HepG2 (cell line): ENCODE data around the gene DDX24. TPM values are rescaled to one million over a fixed set of nuclear protein-coding genes. Genes with fewer than 3 reads are reported as not detected.

Experiments used
- ARID5B ChIP-seq: IDR thresholded peaks from 2 replicates; pipeline ENCODE4 v1.4.0; 2020; ENCODE audit warnings: mild to moderate bottlenecking, missing genetic modification reagents
- GATA4 ChIP-seq: sonication (generic); IDR thresholded peaks from 2 replicates; pipeline ENCODE4 v1.6.1; 2016; ENCODE audit warnings: antibody characterized with exemption, low read depth, borderline replicate concordance
- GFI1 ChIP-seq: sonication (generic); formaldehyde crosslinking; IDR thresholded peaks from 2 replicates; pipeline ENCODE4 v1.5.0; 2020; ENCODE audit warnings: missing genetic modification reagents, mild to moderate bottlenecking, borderline replicate concordance
- PITX1 ChIP-seq: sonication (generic); formaldehyde crosslinking; IDR thresholded peaks from 2 replicates; pipeline ENCODE4 v1.5.1; 2020; ENCODE audit warnings: mild to moderate bottlenecking, missing genetic modification reagents
- SIN3B ChIP-seq: fragments of 150-350 bp; IDR thresholded peaks from 2 replicates; pipeline ENCODE4 v1.6.1; 2014; ENCODE audit warnings: low read length
- TARDBP ChIP-seq: sonication (generic); formaldehyde crosslinking; IDR thresholded peaks from 2 replicates; pipeline ENCODE4 v1.8.0; 2022; ENCODE audit warnings: mild to moderate bottlenecking, missing genetic modification reagents
- TERF1 ChIP-seq: sonication (generic); formaldehyde crosslinking; IDR thresholded peaks from 2 replicates; pipeline ENCODE4 v1.8.0; 2022; ENCODE audit warnings: mild to moderate bottlenecking, missing genetic modification reagents, moderate library complexity
- ZNF616 ChIP-seq: sonication (generic); formaldehyde crosslinking; IDR thresholded peaks from 2 replicates; pipeline ENCODE4 v1.5.0; 2020; ENCODE audit warnings: low read depth, mild to moderate bottlenecking, missing genetic modification reagents
- polyA plus RNA-seq, 8 experiments: library from polyadenylated mRNA; depleted of rRNA in 3 of 8; stranded (reverse) in 7 of 8; unstranded in 1 of 8; fragments of >200 nt; fragmentation: Illumina TruSeq in 4 of 8; extraction: Trizol in 4 of 8; gene quantifications; 2 replicates each; pipeline versions ENCODE4 v1.2.1 to v1.2.3, GENCODE V29; 2011 to 2016; ENCODE audit warnings: low read depth in 4 of 8, missing spikeins in 1 of 8, mixed read lengths in 1 of 8; ENCODE audit not compliant: insufficient read depth in 1 of 8
- total RNA-seq, 5 experiments: library from RNA; depleted of rRNA; stranded (reverse); fragments of >200 nt; fragmentation: Illumina TruSeq; extraction: Trizol; gene quantifications; 2 replicates each; pipeline ENCODE4 v1.2.3, GENCODE V29; 2016; ENCODE audit warnings: low read depth in 1 of 5
- TF ChIP-seq, protein P1 (sequence below): IDR thresholded peaks from 2 replicates; pipeline ENCODE4 v1.6.1; 2016; ENCODE audit warnings: low read depth, missing genetic modification reagents, missing compliant biosample characterization
- TF ChIP-seq, protein P2 (sequence below): sonication (generic); formaldehyde crosslinking; IDR thresholded peaks from 2 replicates; pipeline ENCODE4 v1.5.0; 2020; ENCODE audit warnings: mild to moderate bottlenecking, missing genetic modification reagents, borderline replicate concordance

Gene DDX24
- total and polyA plus RNA-seq, 2 of the 13 experiments (the other 11 are each of a cell fraction or from before 2014, with no cell fraction given) = 67.3 to 149 TPM

- TF ChIP-seq, protein P1, sequence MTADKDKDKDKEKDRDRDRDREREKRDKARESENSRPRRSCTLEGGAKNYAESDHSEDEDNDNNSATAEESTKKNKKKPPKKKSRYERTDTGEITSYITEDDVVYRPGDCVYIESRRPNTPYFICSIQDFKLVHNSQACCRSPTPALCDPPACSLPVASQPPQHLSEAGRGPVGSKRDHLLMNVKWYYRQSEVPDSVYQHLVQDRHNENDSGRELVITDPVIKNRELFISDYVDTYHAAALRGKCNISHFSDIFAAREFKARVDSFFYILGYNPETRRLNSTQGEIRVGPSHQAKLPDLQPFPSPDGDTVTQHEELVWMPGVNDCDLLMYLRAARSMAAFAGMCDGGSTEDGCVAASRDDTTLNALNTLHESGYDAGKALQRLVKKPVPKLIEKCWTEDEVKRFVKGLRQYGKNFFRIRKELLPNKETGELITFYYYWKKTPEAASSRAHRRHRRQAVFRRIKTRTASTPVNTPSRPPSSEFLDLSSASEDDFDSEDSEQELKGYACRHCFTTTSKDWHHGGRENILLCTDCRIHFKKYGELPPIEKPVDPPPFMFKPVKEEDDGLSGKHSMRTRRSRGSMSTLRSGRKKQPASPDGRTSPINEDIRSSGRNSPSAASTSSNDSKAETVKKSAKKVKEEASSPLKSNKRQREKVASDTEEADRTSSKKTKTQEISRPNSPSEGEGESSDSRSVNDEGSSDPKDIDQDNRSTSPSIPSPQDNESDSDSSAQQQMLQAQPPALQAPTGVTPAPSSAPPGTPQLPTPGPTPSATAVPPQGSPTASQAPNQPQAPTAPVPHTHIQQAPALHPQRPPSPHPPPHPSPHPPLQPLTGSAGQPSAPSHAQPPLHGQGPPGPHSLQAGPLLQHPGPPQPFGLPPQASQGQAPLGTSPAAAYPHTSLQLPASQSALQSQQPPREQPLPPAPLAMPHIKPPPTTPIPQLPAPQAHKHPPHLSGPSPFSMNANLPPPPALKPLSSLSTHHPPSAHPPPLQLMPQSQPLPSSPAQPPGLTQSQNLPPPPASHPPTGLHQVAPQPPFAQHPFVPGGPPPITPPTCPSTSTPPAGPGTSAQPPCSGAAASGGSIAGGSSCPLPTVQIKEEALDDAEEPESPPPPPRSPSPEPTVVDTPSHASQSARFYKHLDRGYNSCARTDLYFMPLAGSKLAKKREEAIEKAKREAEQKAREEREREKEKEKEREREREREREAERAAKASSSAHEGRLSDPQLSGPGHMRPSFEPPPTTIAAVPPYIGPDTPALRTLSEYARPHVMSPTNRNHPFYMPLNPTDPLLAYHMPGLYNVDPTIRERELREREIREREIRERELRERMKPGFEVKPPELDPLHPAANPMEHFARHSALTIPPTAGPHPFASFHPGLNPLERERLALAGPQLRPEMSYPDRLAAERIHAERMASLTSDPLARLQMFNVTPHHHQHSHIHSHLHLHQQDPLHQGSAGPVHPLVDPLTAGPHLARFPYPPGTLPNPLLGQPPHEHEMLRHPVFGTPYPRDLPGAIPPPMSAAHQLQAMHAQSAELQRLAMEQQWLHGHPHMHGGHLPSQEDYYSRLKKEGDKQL (CRISPR knock-in tag) = no peak
- TF ChIP-seq SIN3B (no peak), TERF1 (no peak), GATA4 (no peak), TARDBP (CRISPR knock-in tag) (0 out of 2 replicates have a peak, but pooled peaks have one; percentile 37), GFI1 (no peak), ARID5B (CRISPR knock-in tag) (peak; percentile 68), PITX1 (CRISPR knock-in tag) (no peak), ZNF616 (CRISPR knock-in tag) (no peak)
- TF ChIP-seq, protein P2, sequence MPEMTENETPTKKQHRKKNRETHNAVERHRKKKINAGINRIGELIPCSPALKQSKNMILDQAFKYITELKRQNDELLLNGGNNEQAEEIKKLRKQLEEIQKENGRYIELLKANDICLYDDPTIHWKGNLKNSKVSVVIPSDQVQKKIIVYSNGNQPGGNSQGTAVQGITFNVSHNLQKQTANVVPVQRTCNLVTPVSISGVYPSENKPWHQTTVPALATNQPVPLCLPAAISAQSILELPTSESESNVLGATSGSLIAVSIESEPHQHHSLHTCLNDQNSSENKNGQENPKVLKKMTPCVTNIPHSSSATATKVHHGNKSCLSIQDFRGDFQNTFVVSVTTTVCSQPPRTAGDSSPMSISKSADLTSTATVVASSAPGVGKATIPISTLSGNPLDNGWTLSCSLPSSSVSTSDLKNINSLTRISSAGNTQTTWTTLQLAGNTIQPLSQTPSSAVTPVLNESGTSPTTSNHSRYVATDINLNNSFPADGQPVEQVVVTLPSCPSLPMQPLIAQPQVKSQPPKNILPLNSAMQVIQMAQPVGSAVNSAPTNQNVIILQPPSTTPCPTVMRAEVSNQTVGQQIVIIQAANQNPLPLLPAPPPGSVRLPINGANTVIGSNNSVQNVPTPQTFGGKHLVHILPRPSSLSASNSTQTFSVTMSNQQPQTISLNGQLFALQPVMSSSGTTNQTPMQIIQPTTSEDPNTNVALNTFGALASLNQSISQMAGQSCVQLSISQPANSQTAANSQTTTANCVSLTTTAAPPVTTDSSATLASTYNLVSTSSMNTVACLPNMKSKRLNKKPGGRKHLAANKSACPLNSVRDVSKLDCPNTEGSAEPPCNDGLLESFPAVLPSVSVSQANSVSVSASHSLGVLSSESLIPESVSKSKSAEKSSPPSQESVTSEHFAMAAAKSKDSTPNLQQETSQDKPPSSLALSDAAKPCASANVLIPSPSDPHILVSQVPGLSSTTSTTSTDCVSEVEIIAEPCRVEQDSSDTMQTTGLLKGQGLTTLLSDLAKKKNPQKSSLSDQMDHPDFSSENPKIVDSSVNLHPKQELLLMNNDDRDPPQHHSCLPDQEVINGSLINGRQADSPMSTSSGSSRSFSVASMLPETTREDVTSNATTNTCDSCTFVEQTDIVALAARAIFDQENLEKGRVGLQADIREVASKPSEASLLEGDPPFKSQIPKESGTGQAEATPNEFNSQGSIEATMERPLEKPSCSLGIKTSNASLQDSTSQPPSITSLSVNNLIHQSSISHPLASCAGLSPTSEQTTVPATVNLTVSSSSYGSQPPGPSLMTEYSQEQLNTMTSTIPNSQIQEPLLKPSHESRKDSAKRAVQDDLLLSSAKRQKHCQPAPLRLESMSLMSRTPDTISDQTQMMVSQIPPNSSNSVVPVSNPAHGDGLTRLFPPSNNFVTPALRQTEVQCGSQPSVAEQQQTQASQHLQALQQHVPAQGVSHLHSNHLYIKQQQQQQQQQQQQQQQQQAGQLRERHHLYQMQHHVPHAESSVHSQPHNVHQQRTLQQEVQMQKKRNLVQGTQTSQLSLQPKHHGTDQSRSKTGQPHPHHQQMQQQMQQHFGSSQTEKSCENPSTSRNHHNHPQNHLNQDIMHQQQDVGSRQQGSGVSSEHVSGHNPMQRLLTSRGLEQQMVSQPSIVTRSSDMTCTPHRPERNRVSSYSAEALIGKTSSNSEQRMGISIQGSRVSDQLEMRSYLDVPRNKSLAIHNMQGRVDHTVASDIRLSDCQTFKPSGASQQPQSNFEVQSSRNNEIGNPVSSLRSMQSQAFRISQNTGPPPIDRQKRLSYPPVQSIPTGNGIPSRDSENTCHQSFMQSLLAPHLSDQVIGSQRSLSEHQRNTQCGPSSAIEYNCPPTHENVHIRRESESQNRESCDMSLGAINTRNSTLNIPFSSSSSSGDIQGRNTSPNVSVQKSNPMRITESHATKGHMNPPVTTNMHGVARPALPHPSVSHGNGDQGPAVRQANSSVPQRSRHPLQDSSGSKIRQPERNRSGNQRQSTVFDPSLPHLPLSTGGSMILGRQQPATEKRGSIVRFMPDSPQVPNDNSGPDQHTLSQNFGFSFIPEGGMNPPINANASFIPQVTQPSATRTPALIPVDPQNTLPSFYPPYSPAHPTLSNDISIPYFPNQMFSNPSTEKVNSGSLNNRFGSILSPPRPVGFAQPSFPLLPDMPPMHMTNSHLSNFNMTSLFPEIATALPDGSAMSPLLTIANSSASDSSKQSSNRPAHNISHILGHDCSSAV (CRISPR knock-in tag) = no peak
These were observed 21.0 kb downstream of the DDX24 start (continued) for GRCh38 chr14:94059998-94060397.
